Ectodermal cell (in vitro differentiated cells): ENCODE data around the gene FHOD3.

Source experiments
- H3K27ac ChIP-seq: 2 replicates; pipeline ENCODE4 v1.7.0; 2013; ENCODE audit warnings: mild to moderate bottlenecking, low read depth, low read length; ENCODE audit not compliant: insufficient read depth, poor library complexity, severe bottlenecking
- H3K27me3 ChIP-seq: 2 replicates; pipeline ENCODE4 v1.7.0; 2013; ENCODE audit warnings: mild to moderate bottlenecking, low read length; ENCODE audit not compliant: insufficient read depth, control insufficient read depth, poor library complexity, severe bottlenecking
- H3K36me3 ChIP-seq: one replicate; pipeline ENCODE4 v1.7.0; 2013; ENCODE audit warnings: low read length; ENCODE audit not compliant: control insufficient read depth, insufficient read depth
- H3K4me1 ChIP-seq: one replicate; pipeline ENCODE4 v1.7.0; 2013; ENCODE audit warnings: low read length; ENCODE audit not compliant: control insufficient read depth, insufficient read depth
- H3K4me3 ChIP-seq: 2 replicates; pipeline ENCODE4 v1.7.0; 2013; ENCODE audit warnings: low read depth, low read length, control low read depth; ENCODE audit not compliant: insufficient read depth
- H3K9me3 ChIP-seq: 2 replicates; pipeline ENCODE4 v1.7.0; 2013; ENCODE audit warnings: mild to moderate bottlenecking, low read length, moderate library complexity; ENCODE audit not compliant: control insufficient read depth
- WGBS, 2 experiments: methylation state at CpG; one replicate each; pipeline ENCODE4 v1.1.7; 2013; ENCODE audit warnings: missing lambda C conversion rate in 2 of 2; 5-methylcytosine and 5-hydroxymethylcytosine counted together

FHOD3 gene

GRCh38 chr18:36624451-36625167 lies 327.1 kb downstream of the FHOD3 start:
- Histone ChIP-seq H3K4me1 (no peaks in the 10 kb centered on the region), H3K27me3 (no peaks in the 10 kb centered on the region), H3K27ac (no peak overlapping the region), H3K4me3 (no peak overlapping the region), H3K9me3 (no peaks in the 10 kb centered on the region), H3K36me3 (peaks cover 11% of the 10 kb centered on the region)
- 94 to 96% methylated on average over 7 of the region's 7 CpGs for WGBS, 2 experiments

GRCh38 chr18:36625386-36625785 lies 327.9 kb downstream of the FHOD3 start:
- H3K9me3 ChIP-seq, result no peaks in the 10 kb centered on the region
- no peak overlapping the region for H3K27ac ChIP-seq
- 91 to 92% methylated on average over 19 of the region's 19 CpGs for whole genome bisulfite sequencing, 2 experiments
- no peak overlapping the region for H3K4me3 ChIP-seq
- H3K4me1 ChIP-seq, result no peaks in the 10 kb centered on the region
- H3K27me3 ChIP-seq, result no peaks in the 10 kb centered on the region
- H3K36me3 ChIP-seq, result peaks cover 11% of the 10 kb centered on the region

GRCh38 chr18:36627637-36628036 lies 330.1 kb downstream of the FHOD3 start:
- H3K4me1 ChIP-seq, result no peaks in the 10 kb centered on the region
- H3K9me3 ChIP-seq, result no peaks in the 10 kb centered on the region
- no peaks in the 10 kb centered on the region for H3K27me3 ChIP-seq
- no peak overlapping the region for H3K4me3 ChIP-seq
- WGBS, 2 experiments, result 96 to 98% methylated on average over 6 of the region's 6 CpGs
- H3K27ac ChIP-seq, result no peak overlapping the region
- H3K36me3 ChIP-seq, result peaks cover 11% of the 10 kb centered on the region

GRCh38 chr18:36628435-36629137 lies 331.1 kb downstream of the FHOD3 start:
- Histone ChIP-seq H3K36me3 (peaks cover 11% of the 10 kb centered on the region), H3K4me1 (no peaks in the 10 kb centered on the region), H3K4me3 (no peak overlapping the region), H3K27me3 (no peaks in the 10 kb centered on the region), H3K9me3 (no peaks in the 10 kb centered on the region), H3K27ac (no peak overlapping the region)
- WGBS, 2 experiments, result 48 to 50% methylated on average over 2 of the region's 2 CpGs

- Histone ChIP-seq H3K27ac (no peak overlapping the region), H3K4me3 (no peak overlapping the region), H3K27me3 (no peaks in the 10 kb centered on the region), H3K9me3 (no peaks in the 10 kb centered on the region), H3K36me3 (peaks cover 11% of the 10 kb centered on the region), H3K4me1 (peaks cover under 1% of the 10 kb centered on the region)
- WGBS, 2 experiments, result 92% methylated on average over 4 of the region's 4 CpGs
Measured at GRCh38 chr18:36629138-36629530, 331.6 kb downstream of the FHOD3 start.

- Histone ChIP-seq H3K27me3 (no peaks in the 10 kb centered on the region), H3K36me3 (peaks cover 11% of the 10 kb centered on the region), H3K9me3 (no peaks in the 10 kb centered on the region), H3K4me1 (peaks cover 7% of the 10 kb centered on the region), H3K27ac (no peak overlapping the region), H3K4me3 (no peak overlapping the region)
- 91 to 95% methylated on average over 4 of the region's 4 CpGs for WGBS, 2 experiments
Measured at GRCh38 chr18:36629836-36630235, 332.3 kb downstream of the FHOD3 start.

- Histone ChIP-seq H3K36me3 (peaks cover 11% of the 10 kb centered on the region), H3K27ac (no peak overlapping the region), H3K4me3 (no peak overlapping the region), H3K4me1 (peaks cover 15% of the 10 kb centered on the region), H3K9me3 (no peaks in the 10 kb centered on the region), H3K27me3 (no peaks in the 10 kb centered on the region)
- 97 to 98% methylated on average over 2 of the region's 2 CpGs for WGBS, 2 experiments
Measured at GRCh38 chr18:36630917-36631316, 333.4 kb downstream of the FHOD3 start.

GRCh38 chr18:36633961-36634412 lies 336.5 kb downstream of the FHOD3 start:
- 77 to 84% methylated on average over 4 of the region's 4 CpGs for WGBS, 2 experiments
- Histone ChIP-seq H3K27me3 (no peaks in the 10 kb centered on the region), H3K4me3 (no peak overlapping the region), H3K9me3 (no peaks in the 10 kb centered on the region), H3K4me1 (peaks cover 15% of the 10 kb centered on the region), H3K36me3 (no peaks in the 10 kb centered on the region), H3K27ac (no peak overlapping the region)

GRCh38 chr18:36634573-36635216 lies 337.2 kb downstream of the FHOD3 start:
- no peaks in the 10 kb centered on the region for H3K36me3 ChIP-seq
- peaks cover 15% of the 10 kb centered on the region for H3K4me1 ChIP-seq
- no peak overlapping the region for H3K4me3 ChIP-seq
- no peak overlapping the region for H3K27ac ChIP-seq
- WGBS, 2 experiments, result 94 to 95% methylated on average over 7 of the region's 7 CpGs
- H3K9me3 ChIP-seq, result no peaks in the 10 kb centered on the region
- no peaks in the 10 kb centered on the region for H3K27me3 ChIP-seq

- Histone ChIP-seq H3K27ac (no peak overlapping the region), H3K36me3 (no peaks in the 10 kb centered on the region), H3K27me3 (no peaks in the 10 kb centered on the region), H3K4me3 (no peak overlapping the region), H3K9me3 (no peaks in the 10 kb centered on the region), H3K4me1 (peaks cover 15% of the 10 kb centered on the region)
- 72 to 77% methylated on average over 2 of the region's 2 CpGs for WGBS, 2 experiments
Measured at GRCh38 chr18:36635414-36636096, 338.0 kb downstream of the FHOD3 start.
